ENCODE measurements around the gene PCARE.

Gene PCARE

DNA sequence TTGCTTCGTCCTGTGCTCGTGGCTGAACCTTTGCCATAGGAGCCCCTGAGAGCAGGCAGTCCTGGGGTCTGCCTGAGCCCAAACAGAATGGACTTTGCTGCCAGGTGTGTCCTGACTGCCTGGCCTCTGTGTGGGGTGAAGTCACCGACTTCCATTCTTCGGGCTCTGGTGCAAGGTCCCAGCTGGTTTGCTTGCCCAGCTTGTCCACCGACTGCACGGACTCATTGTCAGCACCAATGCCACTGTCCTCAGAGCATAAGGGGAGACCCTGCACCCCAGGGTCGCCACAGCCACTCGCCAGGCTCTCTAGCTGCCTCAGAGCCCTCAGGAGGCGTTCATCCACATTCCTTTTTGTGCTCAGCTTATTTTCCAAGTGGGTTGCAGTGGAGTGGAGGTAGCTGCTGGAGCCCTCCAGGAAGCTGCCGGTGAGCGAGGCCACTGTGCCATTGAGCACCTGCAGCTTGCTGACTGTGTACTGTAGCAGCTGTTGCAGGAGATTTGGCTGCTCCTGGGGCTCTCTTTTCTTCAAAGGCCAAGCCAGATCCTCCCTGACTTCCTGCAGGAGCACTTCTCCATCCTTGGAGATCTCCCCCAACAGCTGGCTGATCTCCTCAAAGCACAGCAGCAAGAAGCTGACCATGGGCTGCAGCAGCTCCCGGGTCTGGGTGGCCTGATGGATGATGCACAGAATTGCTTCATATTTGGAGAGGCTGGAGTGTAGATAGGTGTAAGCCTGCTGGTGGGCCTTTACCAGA lies 1.2 kb downstream of the PCARE start:
- no peak for DNase-seq (ENCODE audit: extremely low spot score)
- POLR2A ChIA-PET: no interaction called here
- CTCF ChIA-PET: interaction anchor here (0.5 kb wide), 1 partner anchor 114 kb away, joined by 3 read pairs; no protein-coding TSS in a partner anchor
- TF ChIP-seq, protein P1, sequence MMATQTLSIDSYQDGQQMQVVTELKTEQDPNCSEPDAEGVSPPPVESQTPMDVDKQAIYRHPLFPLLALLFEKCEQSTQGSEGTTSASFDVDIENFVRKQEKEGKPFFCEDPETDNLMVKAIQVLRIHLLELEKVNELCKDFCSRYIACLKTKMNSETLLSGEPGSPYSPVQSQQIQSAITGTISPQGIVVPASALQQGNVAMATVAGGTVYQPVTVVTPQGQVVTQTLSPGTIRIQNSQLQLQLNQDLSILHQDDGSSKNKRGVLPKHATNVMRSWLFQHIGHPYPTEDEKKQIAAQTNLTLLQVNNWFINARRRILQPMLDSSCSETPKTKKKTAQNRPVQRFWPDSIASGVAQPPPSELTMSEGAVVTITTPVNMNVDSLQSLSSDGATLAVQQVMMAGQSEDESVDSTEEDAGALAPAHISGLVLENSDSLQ (IDR thresholded peaks at IDR 0.05): no peak

DNA sequence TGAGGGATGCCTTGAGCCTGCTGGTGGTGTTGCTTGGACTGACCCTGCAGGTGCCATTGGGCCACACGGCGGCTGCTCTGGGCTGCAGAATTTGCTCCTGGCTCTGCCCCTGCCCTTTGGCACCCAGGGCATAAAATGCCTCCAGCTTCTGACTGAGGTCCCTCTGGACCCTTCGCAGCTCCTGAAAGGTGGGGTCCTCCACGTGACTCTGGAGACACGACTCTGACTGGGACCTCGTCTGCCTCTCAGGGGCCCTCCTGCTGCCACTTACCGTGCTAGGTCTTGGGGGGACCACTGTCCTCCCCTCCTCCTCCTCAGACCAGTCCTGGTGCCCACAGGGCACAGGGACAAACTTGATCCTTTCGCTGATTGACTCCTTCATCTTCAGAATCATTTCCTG lies 2.1 kb downstream of the PCARE start:
- ChIA-PET POLR2A (no interaction called here), CTCF (no interaction called here)
- TF ChIP-seq LEF1 (IDR thresholded peaks at IDR 0.05; ENCODE audit: borderline replicate concordance) (no peak), SUZ12 (IDR thresholded peaks at IDR 0.05) (no peak), TARDBP (IDR thresholded peaks at IDR 0.05) (no peak), SP1 (IDR thresholded peaks at IDR 0.05) (no peak), HDGF (IDR thresholded peaks at IDR 0.05; ENCODE audit: borderline replicate concordance) (no peak), ZNF384 (IDR thresholded peaks at IDR 0.05) (no peak), FOXK2 (IDR thresholded peaks at IDR 0.05) (no peak), CTBP1 (IDR thresholded peaks at IDR 0.05; ENCODE audit: borderline replicate concordance) (no peak), ELF4 (IDR thresholded peaks at IDR 0.05) (no peak)
- TF ChIP-seq, protein P1 (IDR thresholded peaks at IDR 0.05): no peak
- no peak for DNase-seq (ENCODE audit: extremely low spot score)

DNA sequence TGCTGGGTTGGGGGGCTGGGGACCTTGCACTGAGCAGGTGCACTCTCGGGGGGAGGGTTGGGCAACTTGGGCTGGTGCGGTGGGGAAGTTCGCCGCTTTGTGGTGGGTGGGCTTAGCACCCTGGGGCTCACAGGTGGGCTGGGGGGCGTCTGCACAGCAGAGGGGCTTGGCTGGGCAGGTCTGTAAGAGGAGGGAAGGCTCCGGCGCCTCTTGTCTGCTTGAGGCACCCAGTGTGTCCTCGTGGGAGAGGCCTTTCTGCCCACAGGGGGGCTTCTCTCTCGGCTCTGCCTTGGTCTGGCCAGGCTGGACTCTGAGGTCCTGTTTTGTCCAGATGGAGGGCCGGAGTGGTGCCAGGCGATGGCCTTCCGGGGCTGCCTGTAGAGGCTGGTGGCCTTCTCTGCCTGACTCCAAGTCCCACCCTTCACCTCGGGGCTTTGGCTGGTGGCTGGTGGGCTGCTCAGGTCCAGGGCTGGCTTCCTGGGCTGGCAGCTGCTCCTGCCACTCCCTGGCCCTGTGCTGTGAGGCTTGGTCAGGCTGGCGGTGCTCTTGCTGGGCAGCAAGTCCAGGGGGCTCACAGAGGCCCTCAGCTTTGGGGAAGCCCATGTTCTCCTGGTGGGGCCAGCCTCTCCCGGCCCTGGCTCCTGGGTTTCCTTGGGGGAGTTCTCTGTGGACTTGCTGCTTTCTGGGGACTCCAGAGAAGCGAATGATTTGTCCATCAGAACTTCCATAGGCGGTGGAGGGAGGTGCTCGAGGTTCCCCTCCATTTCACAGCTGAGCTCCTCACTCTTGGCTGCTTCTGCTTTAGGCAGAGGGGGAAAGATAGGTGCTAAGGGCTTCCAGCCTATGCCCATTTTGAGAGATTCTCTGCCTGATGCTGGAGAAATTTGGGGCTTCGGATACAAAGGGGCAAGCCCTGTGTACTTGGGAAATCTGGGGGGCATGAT lies 3.0 kb downstream of the PCARE start:
- POLR2A ChIA-PET: no interaction called here
- DNase-seq (ENCODE audit: extremely low spot score): no peak
- CTCF ChIA-PET: no interaction called here

DNA sequence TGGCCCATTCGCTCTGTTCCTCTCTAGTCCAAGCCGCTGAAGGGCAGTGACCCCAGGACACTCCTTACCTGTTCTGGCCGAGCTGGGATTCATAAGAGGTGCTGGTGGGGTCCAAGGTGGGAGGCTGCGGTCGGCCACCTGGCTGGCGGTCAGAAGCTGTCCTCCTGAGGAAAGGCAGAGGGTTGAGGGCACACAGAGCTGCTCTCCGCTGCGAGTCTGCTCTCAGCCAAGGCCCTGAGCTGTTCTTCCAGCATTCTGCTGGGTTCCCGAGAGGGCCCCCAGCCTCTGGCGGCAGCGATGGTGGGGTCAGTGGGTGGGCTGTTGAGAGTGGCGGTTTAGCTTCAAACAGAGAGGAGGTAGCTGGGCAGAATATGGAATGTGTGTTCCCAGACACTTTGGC lies 3.8 kb downstream of the PCARE start:
- CTCF ChIA-PET: no interaction called here

More for the DNA sequence above, 3.0 kb downstream of the PCARE start:
- TF ChIP-seq, protein P1 (IDR thresholded peaks at IDR 0.05): no peak
- TF ChIP-seq SP1 (IDR thresholded peaks at IDR 0.05) (no peak), SUZ12 (IDR thresholded peaks at IDR 0.05) (no peak), ELF4 (IDR thresholded peaks at IDR 0.05) (no peak), ZNF384 (IDR thresholded peaks at IDR 0.05) (no peak), TARDBP (IDR thresholded peaks at IDR 0.05) (no peak), NFRKB (IDR thresholded peaks at IDR 0.05) (no peak), CTBP1 (IDR thresholded peaks at IDR 0.05; ENCODE audit: borderline replicate concordance) (no peak), LEF1 (IDR thresholded peaks at IDR 0.05; ENCODE audit: borderline replicate concordance) (no peak), HDGF (IDR thresholded peaks at IDR 0.05; ENCODE audit: borderline replicate concordance) (no peak), FOXA1 (IDR thresholded peaks at IDR 0.05) (no peak), FOXM1 (IDR thresholded peaks at IDR 0.05; ENCODE audit: borderline replicate concordance) (no peak), ARNT (IDR thresholded peaks at IDR 0.05) (no peak), FOXK2 (IDR thresholded peaks at IDR 0.05) (no peak)

DNA sequence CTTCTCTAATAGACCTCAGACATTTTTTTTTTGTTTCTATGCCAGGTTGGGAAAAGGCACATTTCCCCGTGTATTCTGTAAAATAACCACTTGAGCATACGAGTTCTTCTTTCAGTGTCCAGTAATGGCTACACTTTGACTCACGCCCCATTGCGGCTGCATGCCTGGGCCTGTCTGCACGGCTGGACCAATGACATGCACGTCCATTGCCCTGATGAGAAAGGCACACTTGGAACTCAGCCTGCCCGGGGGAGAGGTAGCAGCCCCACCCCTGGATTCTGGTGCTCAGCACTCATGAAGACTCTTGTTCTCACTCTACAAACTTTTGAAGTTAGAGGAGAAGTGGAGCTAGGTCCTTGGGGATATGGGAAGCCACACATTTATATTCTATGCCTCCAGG lies 5.8 kb downstream of the PCARE start:
- TF ChIP-seq SP1 (IDR thresholded peaks at IDR 0.05): no peak
- no peak for TF ChIP-seq BHLHE40 (IDR thresholded peaks at IDR 0.05; ENCODE audit: borderline replicate concordance)
- TF ChIP-seq HDGF (IDR thresholded peaks at IDR 0.05; ENCODE audit: borderline replicate concordance): no peak
- TF ChIP-seq ELF4 (IDR thresholded peaks at IDR 0.05): no peak
- TF ChIP-seq NFRKB (IDR thresholded peaks at IDR 0.05): no peak
- no peak for TF ChIP-seq ARNT (IDR thresholded peaks at IDR 0.05)
- no peak for TF ChIP-seq FOXA1 (IDR thresholded peaks at IDR 0.05)
- no peak for TF ChIP-seq LEF1 (IDR thresholded peaks at IDR 0.05; ENCODE audit: borderline replicate concordance)
- TF ChIP-seq CTBP1 (IDR thresholded peaks at IDR 0.05; ENCODE audit: borderline replicate concordance): no peak
- TF ChIP-seq ZNF384 (IDR thresholded peaks at IDR 0.05): no peak
- no peak for TF ChIP-seq FOXK2 (IDR thresholded peaks at IDR 0.05)
- no peak for TF ChIP-seq L3MBTL2 (conservative IDR thresholded peaks at IDR 0.05)
- TF ChIP-seq, protein P1 (IDR thresholded peaks at IDR 0.05): no peak
- no peak for TF ChIP-seq FOXM1 (IDR thresholded peaks at IDR 0.05; ENCODE audit: borderline replicate concordance)
- no peak for TF ChIP-seq SUZ12 (IDR thresholded peaks at IDR 0.05)
- no peak for TF ChIP-seq TARDBP (IDR thresholded peaks at IDR 0.05)
- ChIA-PET CTCF (no interaction called here), POLR2A (no interaction called here)
- no peak for DNase-seq (ENCODE audit: extremely low spot score)

More for the DNA sequence above, 3.8 kb downstream of the PCARE start:
- TF ChIP-seq TARDBP (IDR thresholded peaks at IDR 0.05) (no peak), SP1 (IDR thresholded peaks at IDR 0.05) (no peak), FOXA1 (IDR thresholded peaks at IDR 0.05) (no peak), ELF4 (IDR thresholded peaks at IDR 0.05) (no peak), ARNT (IDR thresholded peaks at IDR 0.05) (no peak), LEF1 (IDR thresholded peaks at IDR 0.05; ENCODE audit: borderline replicate concordance) (no peak), ZNF384 (IDR thresholded peaks at IDR 0.05) (no peak), CTBP1 (IDR thresholded peaks at IDR 0.05; ENCODE audit: borderline replicate concordance) (no peak), FOXK2 (IDR thresholded peaks at IDR 0.05) (no peak), SUZ12 (IDR thresholded peaks at IDR 0.05) (no peak), HDGF (IDR thresholded peaks at IDR 0.05; ENCODE audit: borderline replicate concordance) (no peak), BHLHE40 (IDR thresholded peaks at IDR 0.05; ENCODE audit: borderline replicate concordance) (no peak)
- TF ChIP-seq, protein P1 (IDR thresholded peaks at IDR 0.05): no peak
- POLR2A ChIA-PET: no interaction called here
- DNase-seq (ENCODE audit: extremely low spot score): no peak

Measured in HEK293T (cell line).